ENCODE data around the gene KLF5. TPM values are rescaled to one million over a fixed set of nuclear protein-coding genes. Genes with fewer than 3 reads are reported as not detected.

Gene KLF5
- total RNA-seq, 1 experiment from 2014 or later: 65.9 TPM

GRCh38 chr13:73082895-73083294 lies 24.1 kb downstream of the KLF5 start:
- Histone ChIP-seq H3K36me3 (ENCODE audit: low read depth) (peaks cover 3% of the 10 kb centered on the region; the same call in 1 of the 2 replicates), H3K27me3 (ENCODE audit: insufficient read depth, low read depth) (no peaks in the 10 kb centered on the region), H4K20me1 (ENCODE audit: insufficient read depth) (no peaks in the 10 kb centered on the region), H3K9me2 (ENCODE audit: insufficient read depth) (no peaks in the 10 kb centered on the region), H2AFZ (no peak overlapping the region), H3K4me1 (replicated peaks; ENCODE audit: insufficient read depth) (no peaks in the 10 kb centered on the region), H3K79me2 (ENCODE audit: low read depth) (no peaks in the 10 kb centered on the region), H3K4me3 (no peak overlapping the region), H3K9me3 (ENCODE audit: insufficient read depth, low read depth) (peaks cover 9% of the 10 kb centered on the region), H3K4me2 (no peak overlapping the region), H3K27ac (no peak overlapping the region), H3F3A (ENCODE audit: insufficient read depth, low read depth) (peaks cover 35% of the 10 kb centered on the region; the same call in 1 of the 2 replicates)
- DNase-seq: no peak
- CTCF ChIA-PET: no interaction called here
- TF ChIP-seq CTCF (conservative IDR thresholded peaks at IDR 0.05): no peak
- TF ChIP-seq EZH2 (IDR thresholded peaks at IDR 0.05; ENCODE audit: low read depth): no peak
- no TSS peak for BruUV-seq (replicated peaks)
- intact Hi-C loops (cut with micrococcal nuclease; ENCODE audit: unreplicated experiment): no loop called here
- POLR2A ChIA-PET (ENCODE audit: unreplicated experiment): no interaction called here

- Histone ChIP-seq H3K4me1 (replicated peaks; ENCODE audit: insufficient read depth) (peaks cover 10% of the 10 kb centered on the region), H3K27ac (no peak overlapping the region), H3K9me3 (ENCODE audit: insufficient read depth, low read depth) (peaks cover 24% of the 10 kb centered on the region), H3K36me3 (ENCODE audit: low read depth) (peaks cover 12% of the 10 kb centered on the region; the same call in 1 of the 2 replicates), H3K79me2 (ENCODE audit: low read depth) (no peaks in the 10 kb centered on the region), H3K9me2 (ENCODE audit: insufficient read depth) (no peaks in the 10 kb centered on the region), H3K27me3 (ENCODE audit: insufficient read depth, low read depth) (no peaks in the 10 kb centered on the region), H3F3A (ENCODE audit: insufficient read depth, low read depth) (peaks cover 19% of the 10 kb centered on the region), H3K4me3 (no peak overlapping the region), H4K20me1 (ENCODE audit: insufficient read depth) (no peaks in the 10 kb centered on the region), H2AFZ (no peak overlapping the region), H3K4me2 (no peak overlapping the region)
- intact Hi-C loops (cut with micrococcal nuclease; ENCODE audit: unreplicated experiment): no loop called here
- CTCF ChIA-PET: no interaction called here
- POLR2A ChIA-PET (ENCODE audit: unreplicated experiment): no interaction called here
- BruUV-seq (replicated peaks): no TSS peak
- TF ChIP-seq EZH2 (IDR thresholded peaks at IDR 0.05; ENCODE audit: low read depth) (no peak), CTCF (conservative IDR thresholded peaks at IDR 0.05) (no peak)
- no peak for DNase-seq
Measured at GRCh38 chr13:73088332-73088935, 29.6 kb downstream of the KLF5 start.

GRCh38 chr13:73089213-73089612 lies 30.4 kb downstream of the KLF5 start:
- H2AFZ ChIP-seq: no peak overlapping the region
- no peak overlapping the region for H3K4me3 ChIP-seq
- H3K4me1 ChIP-seq (replicated peaks; ENCODE audit: insufficient read depth): peaks cover 10% of the 10 kb centered on the region
- H4K20me1 ChIP-seq (ENCODE audit: insufficient read depth): no peaks in the 10 kb centered on the region
- no peak overlapping the region for H3K4me2 ChIP-seq
- peaks cover 24% of the 10 kb centered on the region for H3K9me3 ChIP-seq (ENCODE audit: insufficient read depth, low read depth)
- POLR2A ChIA-PET (ENCODE audit: unreplicated experiment): no interaction called here
- H3K36me3 ChIP-seq (ENCODE audit: low read depth): peaks cover 12% of the 10 kb centered on the region; the same call in 1 of the 2 replicates
- H3F3A ChIP-seq (ENCODE audit: insufficient read depth, low read depth): peaks cover 19% of the 10 kb centered on the region
- CTCF ChIA-PET: no interaction called here
- no peaks in the 10 kb centered on the region for H3K9me2 ChIP-seq (ENCODE audit: insufficient read depth)
- TF ChIP-seq CTCF (conservative IDR thresholded peaks at IDR 0.05) (no peak), EZH2 (IDR thresholded peaks at IDR 0.05; ENCODE audit: low read depth) (no peak)
- H3K27me3 ChIP-seq (ENCODE audit: insufficient read depth, low read depth): no peaks in the 10 kb centered on the region
- DNase-seq: no peak
- BruUV-seq (replicated peaks): no TSS peak
- H3K27ac ChIP-seq: peak overlapping the region; percentile 86
- no peaks in the 10 kb centered on the region for H3K79me2 ChIP-seq (ENCODE audit: low read depth)
- intact Hi-C loops (cut with micrococcal nuclease; ENCODE audit: unreplicated experiment): no loop called here
